PC-9 (cell line): Measurements from ENCODE around the gene OGN. TPM values are rescaled to one million over a fixed set of nuclear protein-coding genes. Genes with fewer than 3 reads are reported as not detected.

Experiments used
- BruUV-seq: library from RNA; stranded (reverse); fragments of 400-500 nt; replicated peaks from 2 replicates; lab custom pipeline; 2021; lab: Mats Ljungman, UMichigan
- CTCF ChIA-PET: fragments of 300-600 bp; sonication (Branson Sonifier 250); formaldehyde crosslinking; loops from one replicate; lab custom pipeline; 2022; ENCODE audit warnings: antibody characterized with exemption; lab: Charles Lee
- POLR2A ChIA-PET: fragments of 300-600 bp; sonication (Branson Sonifier 250); formaldehyde crosslinking; loops from one replicate; lab custom pipeline; 2022; ENCODE audit warnings: antibody characterized with exemption; ENCODE audit not compliant: unreplicated experiment; lab: Charles Lee
- DNase-seq, 2 experiments: peaks; one replicate each; pipeline versions ENCODE4 v3.0.0 to v3.0.0-alpha.2; 2015 to 2022; ENCODE audit warnings: mixed read lengths in 1 of 2
- H2AFZ ChIP-seq: fragments of 200-600 bp; sonication (generic); 2 replicates; pipeline ENCODE4 v1.8.1; 2017; ENCODE audit warnings: antibody characterized with exemption
- H3F3A ChIP-seq: fragments of 200-600 bp; sonication (generic); 2 replicates; pipeline ENCODE4 v1.8.1; 2017; ENCODE audit warnings: antibody characterized with exemption, mild to moderate bottlenecking, low read depth; ENCODE audit not compliant: insufficient read depth
- H3K27ac ChIP-seq: fragments of 200-600 bp; sonication (generic); 2 replicates; pipeline ENCODE4 v1.6.1; 2016; ENCODE audit warnings: mixed run types
- H3K27me3 ChIP-seq: fragments of 200-600 bp; sonication (generic); 2 replicates; pipeline ENCODE4 v1.6.1; 2016; ENCODE audit warnings: low read depth, mixed run types; ENCODE audit not compliant: insufficient read depth
- H3K36me3 ChIP-seq: fragments of 200-600 bp; sonication (generic); 2 replicates; pipeline ENCODE4 v1.6.1; 2016; ENCODE audit warnings: low read depth, mixed run types
- H3K4me1 ChIP-seq: fragments of 200-600 bp; sonication (generic); replicated peaks from 2 replicates; pipeline ENCODE4 v1.6.1; 2016; ENCODE audit warnings: mixed run types; ENCODE audit not compliant: insufficient read depth
- H3K4me2 ChIP-seq: fragments of 200-600 bp; sonication (generic); 2 replicates; pipeline ENCODE4 v1.6.1; 2017; ENCODE audit warnings: mixed run types
- H3K4me3 ChIP-seq: fragments of 200-600 bp; sonication (generic); 2 replicates; pipeline ENCODE4 v1.6.1; 2016; ENCODE audit warnings: mixed run types
- H3K79me2 ChIP-seq: fragments of 200-600 bp; sonication (generic); 2 replicates; pipeline ENCODE4 v1.6.1; 2017; ENCODE audit warnings: low read depth, mixed run types
- H3K9me2 ChIP-seq: fragments of 200-600 bp; sonication (generic); 2 replicates; pipeline ENCODE4 v1.8.1; 2017; ENCODE audit warnings: mild to moderate bottlenecking; ENCODE audit not compliant: insufficient read depth
- H3K9me3 ChIP-seq: fragments of 200-600 bp; sonication (generic); 2 replicates; pipeline ENCODE4 v1.8.1; 2016; ENCODE audit warnings: low read depth; ENCODE audit not compliant: insufficient read depth
- H4K20me1 ChIP-seq: fragments of 200-600 bp; sonication (generic); 2 replicates; pipeline ENCODE4 v1.8.1; 2017; ENCODE audit not compliant: insufficient read depth
- EZH2 ChIP-seq: fragments of 200-600 bp; sonication (generic); IDR thresholded peaks from 2 replicates; pipeline ENCODE4 v1.8.0; 2017; ENCODE audit warnings: antibody characterized with exemption, low read depth
- intact Hi-C: fragments of 100-400 bp; cut with micrococcal nuclease; formaldehyde crosslinking; loops from one replicate; pipeline ENCODE4 v1.10.0; 2022; ENCODE audit not compliant: unreplicated experiment
- total RNA-seq: library from RNA; stranded (reverse); gene quantifications from 2 replicates; pipeline ENCODE4 v1.2.3, GENCODE V29; 2021
- TF ChIP-seq, protein P1 (sequence below): fragments of 200-600 bp; sonication (generic); conservative IDR thresholded peaks from 2 replicates; pipeline ENCODE4 v1.6.1; 2017; ENCODE audit warnings: mixed run types, antibody characterized with exemption, mild to moderate bottlenecking, moderate library complexity

Gene OGN
- total RNA-seq, 1 experiment from 2014 or later = not detected

DNA sequence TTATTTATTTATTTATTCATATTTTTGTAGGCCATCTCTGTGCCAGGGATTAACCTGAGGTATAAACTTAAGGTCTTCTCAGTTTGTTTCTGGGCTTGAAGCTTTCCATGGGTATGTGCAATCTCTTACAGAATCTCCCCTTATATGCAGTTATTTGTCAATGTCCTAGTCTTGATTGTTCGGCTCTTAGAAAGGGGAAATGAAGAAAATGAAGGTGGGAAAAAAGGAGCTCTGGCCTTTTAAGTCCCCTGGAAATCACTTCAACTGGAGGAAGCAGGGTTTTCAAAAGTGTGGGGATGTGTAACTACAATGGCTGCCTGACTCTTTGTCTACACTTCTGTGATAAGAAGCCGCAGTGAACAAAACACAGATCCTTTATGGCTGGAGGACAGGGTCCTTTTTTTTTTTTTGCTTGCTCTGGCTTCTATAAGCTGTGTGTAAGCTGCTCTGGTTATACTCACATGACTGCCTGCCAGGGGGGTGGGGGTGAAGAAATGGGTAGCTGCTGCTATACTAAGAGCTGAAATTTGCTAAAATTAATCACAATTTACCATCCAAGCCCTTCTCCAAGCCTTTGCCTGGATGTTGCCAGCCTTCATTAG, 44.9 kb downstream of the OGN start:
- no TSS peak for BruUV-seq
- Histone ChIP-seq H4K20me1 (no peaks in the 10 kb centered on the region), H3F3A (no peaks in the 10 kb centered on the region), H3K9me3 (no peaks in the 10 kb centered on the region), H3K4me2 (no peak overlapping the region), H3K27me3 (no peaks in the 10 kb centered on the region), H3K9me2 (no peaks in the 10 kb centered on the region), H3K4me3 (no peak overlapping the region), H3K79me2 (no peaks in the 10 kb centered on the region), H3K27ac (no peak overlapping the region), H2AFZ (no peak overlapping the region), H3K4me1 (no peaks in the 10 kb centered on the region), H3K36me3 (no peaks in the 10 kb centered on the region)
- TF ChIP-seq, protein P1, sequence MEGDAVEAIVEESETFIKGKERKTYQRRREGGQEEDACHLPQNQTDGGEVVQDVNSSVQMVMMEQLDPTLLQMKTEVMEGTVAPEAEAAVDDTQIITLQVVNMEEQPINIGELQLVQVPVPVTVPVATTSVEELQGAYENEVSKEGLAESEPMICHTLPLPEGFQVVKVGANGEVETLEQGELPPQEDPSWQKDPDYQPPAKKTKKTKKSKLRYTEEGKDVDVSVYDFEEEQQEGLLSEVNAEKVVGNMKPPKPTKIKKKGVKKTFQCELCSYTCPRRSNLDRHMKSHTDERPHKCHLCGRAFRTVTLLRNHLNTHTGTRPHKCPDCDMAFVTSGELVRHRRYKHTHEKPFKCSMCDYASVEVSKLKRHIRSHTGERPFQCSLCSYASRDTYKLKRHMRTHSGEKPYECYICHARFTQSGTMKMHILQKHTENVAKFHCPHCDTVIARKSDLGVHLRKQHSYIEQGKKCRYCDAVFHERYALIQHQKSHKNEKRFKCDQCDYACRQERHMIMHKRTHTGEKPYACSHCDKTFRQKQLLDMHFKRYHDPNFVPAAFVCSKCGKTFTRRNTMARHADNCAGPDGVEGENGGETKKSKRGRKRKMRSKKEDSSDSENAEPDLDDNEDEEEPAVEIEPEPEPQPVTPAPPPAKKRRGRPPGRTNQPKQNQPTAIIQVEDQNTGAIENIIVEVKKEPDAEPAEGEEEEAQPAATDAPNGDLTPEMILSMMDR = no peak
- TF ChIP-seq EZH2 = no peak
- intact Hi-C loops = no loop called here
- ChIA-PET POLR2A (no interaction called here), CTCF (interaction anchor here (0.6 kb wide), 1 partner anchor 414 kb away, joined by 16 read pairs; no protein-coding TSS in a partner anchor)
- DNase-seq = no peak

DNA sequence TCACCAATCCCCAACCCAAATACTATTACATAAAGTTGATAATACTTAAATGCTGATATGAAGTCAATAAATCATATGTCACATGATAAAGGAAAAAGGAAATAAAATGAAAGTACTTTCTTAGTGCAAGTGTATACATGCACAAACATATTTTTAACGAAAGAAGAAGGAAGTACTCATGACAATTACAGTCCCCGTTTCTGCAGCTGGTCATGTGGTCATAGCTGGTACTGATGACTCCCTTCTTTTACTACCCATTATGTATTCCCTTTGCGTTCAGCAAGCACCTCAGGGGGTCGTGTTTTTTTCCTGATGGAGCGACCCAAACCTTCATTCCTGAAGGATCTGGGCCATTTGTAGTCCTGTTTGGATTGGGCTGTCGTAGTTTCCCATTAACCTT, 51.3 kb downstream of the OGN start:
- H3F3A ChIP-seq = no peaks in the 10 kb centered on the region
- no peak overlapping the region for H2AFZ ChIP-seq
- H3K9me3 ChIP-seq = no peaks in the 10 kb centered on the region
- H3K79me2 ChIP-seq = no peaks in the 10 kb centered on the region
- ChIA-PET POLR2A (no interaction called here), CTCF (no interaction called here)
- no peaks in the 10 kb centered on the region for H3K36me3 ChIP-seq
- H3K4me2 ChIP-seq = no peak overlapping the region
- no TSS peak for BruUV-seq
- DNase-seq = no peak
- no peak overlapping the region for H3K4me3 ChIP-seq
- no peak for TF ChIP-seq EZH2
- TF ChIP-seq, protein P1 = no peak
- intact Hi-C loops = no loop called here
- H3K27ac ChIP-seq = no peak overlapping the region
- H3K27me3 ChIP-seq = no peaks in the 10 kb centered on the region
- H3K4me1 ChIP-seq = no peaks in the 10 kb centered on the region
- no peaks in the 10 kb centered on the region for H4K20me1 ChIP-seq
- H3K9me2 ChIP-seq = no peaks in the 10 kb centered on the region

GRCh38 chr9:92350740-92351133, 53.6 kb downstream of the OGN start:
- H3K27ac ChIP-seq = no peak overlapping the region
- intact Hi-C loops = no loop called here
- H3K79me2 ChIP-seq = no peaks in the 10 kb centered on the region
- no peak overlapping the region for H2AFZ ChIP-seq
- H4K20me1 ChIP-seq = no peaks in the 10 kb centered on the region
- TF ChIP-seq EZH2 = no peak
- TF ChIP-seq, protein P1 = no peak
- no peak overlapping the region for H3K4me2 ChIP-seq
- no peaks in the 10 kb centered on the region for H3K27me3 ChIP-seq
- ChIA-PET CTCF (no interaction called here), POLR2A (no interaction called here)
- no TSS peak for BruUV-seq
- H3K9me3 ChIP-seq = no peaks in the 10 kb centered on the region
- H3K9me2 ChIP-seq = no peaks in the 10 kb centered on the region
- no peaks in the 10 kb centered on the region for H3F3A ChIP-seq
- no peak overlapping the region for H3K4me3 ChIP-seq
- H3K36me3 ChIP-seq = no peaks in the 10 kb centered on the region
- no peak for DNase-seq
- H3K4me1 ChIP-seq = no peaks in the 10 kb centered on the region
